ENCODE results near the gene CDX2. TPM values are rescaled to one million over a fixed set of nuclear protein-coding genes. Genes with fewer than 3 reads are reported as not detected.

CDX2 gene
- total RNA-seq, 1 donor from 2014 or later: not detected

GRCh38 chr13:27918041-27918917, 50.8 kb downstream of the CDX2 start:
- DNase-seq (ENCODE audit: low read depth): no peak

GRCh38 chr13:27917121-27917947, 51.8 kb downstream of the CDX2 start:
- DNase-seq (ENCODE audit: low read depth): no peak

GRCh38 chr13:27915301-27916207, 53.6 kb downstream of the CDX2 start:
- no peak for DNase-seq (ENCODE audit: low read depth)

GRCh38 chr13:27913160-27913559, 56.0 kb downstream of the CDX2 start:
- no peak for DNase-seq (ENCODE audit: low read depth)

DNA sequence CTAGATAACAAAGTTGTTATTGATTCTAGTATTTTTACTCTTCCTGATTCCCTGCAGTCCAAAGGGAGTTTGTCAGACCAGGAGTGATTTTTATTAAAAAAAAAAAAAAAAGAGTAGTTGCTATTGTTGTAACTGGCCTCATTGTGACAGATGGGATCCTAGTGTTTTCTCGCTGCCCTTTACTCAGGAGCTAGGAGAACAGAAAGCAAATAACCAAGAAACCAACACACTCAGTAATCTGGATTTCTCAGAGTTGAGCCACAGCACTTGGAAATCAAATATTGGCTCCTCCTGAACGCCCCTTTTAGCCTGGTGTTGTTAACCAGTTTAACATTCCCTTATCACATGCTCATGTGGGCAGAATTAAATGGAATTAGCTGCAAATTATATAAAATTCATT, 57.6 kb downstream of the CDX2 start:
- DNase-seq (ENCODE audit: low read depth): no peak

Other genes with a start within 250 kb of the CDX2 start
- gene GSX1, start 176.8 kb downstream of the CDX2 start, total RNA-seq: not detected in 2 replicates
- gene PDX1, start 49.3 kb downstream of the CDX2 start, total RNA-seq: not detected in 2 replicates
- gene URAD, start 19.4 kb upstream of the CDX2 start, total RNA-seq: not detected in 2 replicates
- under 0.01 and 0.17 TPM in 2 replicates for gene FLT3, start 131.3 kb upstream of the CDX2 start, total RNA-seq
- gene PAN3, start 169.2 kb upstream of the CDX2 start, total RNA-seq: 16.7 and 37.7 TPM in 2 replicates